ENCODE results near the gene OSBPL7.
A peak's percentile ranks its signal among the peaks of the same experiment; 100 is the strongest.

The OSBPL7 gene

GRCh38 chr17:47823519-47823918 lies 1.9 kb upstream of the OSBPL7 start:
- no peak for DNase-seq (ENCODE audit: low read depth in 3 of 3)

- DNase-seq (ENCODE audit: low read depth in 3 of 3), result no peak
These were observed 1.2 kb upstream of the OSBPL7 start for GRCh38 chr17:47822785-47823184.

GRCh38 chr17:47821031-47821423 lies 567 bp downstream of the OSBPL7 start:
- no peak for DNase-seq (ENCODE audit: low read depth in 3 of 3)

GRCh38 chr17:47820033-47820789 lies 1.4 kb downstream of the OSBPL7 start:
- no peak for DNase-seq (ENCODE audit: low read depth in 3 of 3)

GRCh38 chr17:47819475-47819874 lies 2.1 kb downstream of the OSBPL7 start:
- no peak for DNase-seq (ENCODE audit: low read depth in 3 of 3)

- DNase-seq (ENCODE audit: low read depth in 3 of 3), result no peak
These were observed 3.4 kb downstream of the OSBPL7 start for GRCh38 chr17:47818002-47818695.

GRCh38 chr17:47816947-47817346 lies 4.6 kb downstream of the OSBPL7 start:
- no peak for DNase-seq (ENCODE audit: low read depth in 3 of 3)

- no peak for DNase-seq (ENCODE audit: low read depth in 3 of 3)
These were observed 5.4 kb downstream of the OSBPL7 start for GRCh38 chr17:47816111-47816735.

- no peak for DNase-seq (ENCODE audit: low read depth in 3 of 3)
These were observed 6.3 kb downstream of the OSBPL7 start for GRCh38 chr17:47815106-47815918.

- no peak for DNase-seq (ENCODE audit: low read depth in 3 of 3)
These were observed 8.0 kb downstream of the OSBPL7 start for GRCh38 chr17:47813512-47814031.

GRCh38 chr17:47813077-47813476 lies 8.5 kb downstream of the OSBPL7 start:
- no peak for DNase-seq (ENCODE audit: low read depth in 3 of 3)

- no peak for DNase-seq (ENCODE audit: low read depth in 3 of 3)
These were observed 9.3 kb downstream of the OSBPL7 start for GRCh38 chr17:47812146-47812920.

GRCh38 chr17:47811709-47812108 lies 9.9 kb downstream of the OSBPL7 start:
- no peak for DNase-seq (ENCODE audit: low read depth in 3 of 3)

- DNase-seq (ENCODE audit: low read depth in 3 of 3), result no peak
These were observed 10.5 kb downstream of the OSBPL7 start for GRCh38 chr17:47810901-47811635.

GRCh38 chr17:47810200-47810821 lies 11.3 kb downstream of the OSBPL7 start:
- DNase-seq (ENCODE audit: low read depth in 3 of 3), result peak in 1 of 3 experiments; percentile 11

- no peak for DNase-seq (ENCODE audit: low read depth in 3 of 3)
These were observed 12.6 kb downstream of the OSBPL7 start for GRCh38 chr17:47808830-47809480.

- no peak for DNase-seq (ENCODE audit: low read depth in 3 of 3)
These were observed 13.4 kb downstream of the OSBPL7 start for GRCh38 chr17:47808036-47808829.

- no peak for DNase-seq (ENCODE audit: low read depth in 3 of 3)
These were observed 14.2 kb downstream of the OSBPL7 start for GRCh38 chr17:47807421-47807820.

GRCh38 chr17:47806913-47807255 lies 14.7 kb downstream of the OSBPL7 start:
- DNase-seq (ENCODE audit: low read depth in 3 of 3), result no peak

Measured in stimulated activated CD4-positive, alpha-beta T cell treated with anti-CD3 and anti-CD28 coated beads, TNF-alpha, amount 100 ng/mL, for 24 hours (primary cell).